ENCODE data around the gene RAF1. TPM values are rescaled to one million over a fixed set of nuclear protein-coding genes. Genes with fewer than 3 reads are reported as not detected.

The RAF1 gene
- total and polyA plus RNA-seq, 9 of the 15 experiments (the other 6 are each of a cell fraction or from before 2014, with no cell fraction given) = 28.0 to 183 (median 85.6) TPM

GRCh38 chr3:12591997-12592715 is 71.8 kb downstream of the RAF1 start:
- H3K27me3 ChIP-seq (ENCODE audit: control insufficient read depth in 2 of 2, insufficient read depth in 2 of 2, low read length in 2 of 2) = no peaks in the 10 kb centered on the region
- TF ChIP-seq TAF7 (tag; IDR thresholded peaks at IDR 0.05) (no peak), PHF8 (IDR thresholded peaks at IDR 0.05; ENCODE audit: borderline replicate concordance, low read length) (no peak), ZKSCAN8 (CRISPR knock-in tag; IDR thresholded peaks at IDR 0.05) (no peak), RBM22 (IDR thresholded peaks at IDR 0.05; ENCODE audit: low read depth, low read length, poor library complexity, severe bottlenecking) (peak; percentile 23)
- BruUV-seq (replicated peaks) = no TSS peak
- no peaks in the 10 kb centered on the region; the same call in 2 of the 3 replicates for H3K79me2 ChIP-seq (ENCODE audit: control insufficient read depth, insufficient read depth, low read length)
- no peaks in the 10 kb centered on the region for H4K20me1 ChIP-seq (replicated peaks; ENCODE audit: control insufficient read depth, insufficient read depth, low read length)
- CTCF ChIA-PET (ENCODE audit: low intra/inter-chr PET ratio) = no interaction called here
- H3K27ac ChIP-seq (ENCODE audit: extremely low read depth, low read depth, low read length) = no peak overlapping the region
- POLR2A ChIA-PET = no interaction called here
- in situ Hi-C loops (cut with MboI) = no loop called here
- no peak for DNase-seq (ENCODE audit: extremely low read depth in 1 of 4, low spot score in 3 of 4)
- 0 out of 5 replicates have a peak, but pooled peaks cover 0 to 2% of the 10 kb centered on the region in 2 experiments for H3K4me1 ChIP-seq (replicated peaks in 1 of 2; ENCODE audit: control insufficient read depth in 2 of 2, insufficient read depth in 2 of 2, low read length in 2 of 2)
- no peak overlapping the region for H3K4me3 ChIP-seq
- no peak overlapping the region for H3K4me2 ChIP-seq (ENCODE audit: insufficient read depth, low read length)
- no peak for ATAC-seq
- FAIRE-seq = no peak
- 90% methylated on average over 4 of the region's 4 CpGs for WGBS (ENCODE audit: insufficient coverage, low coverage, missing lambda C conversion rate)
- no peak overlapping the region for H2AFZ ChIP-seq (ENCODE audit: low read depth, low read length)
- H3K9me3 ChIP-seq (replicated peaks; ENCODE audit: control insufficient read depth, insufficient read depth, low read depth, low read length) = no peaks in the 10 kb centered on the region
- no peaks in the 10 kb centered on the region for H3K9me1 ChIP-seq (ENCODE audit: control insufficient read depth, insufficient read depth, low read length)
- H3K36me3 ChIP-seq (ENCODE audit: control insufficient read depth, insufficient read depth, low read length) = peaks cover 91% of the 10 kb centered on the region
- H3K9ac ChIP-seq (ENCODE audit: insufficient read depth in 1 of 2, low read depth in 2 of 2, low read length in 2 of 2) = no peak overlapping the region
- intact Hi-C loops (cut with micrococcal nuclease) = no loop called here

DNA sequence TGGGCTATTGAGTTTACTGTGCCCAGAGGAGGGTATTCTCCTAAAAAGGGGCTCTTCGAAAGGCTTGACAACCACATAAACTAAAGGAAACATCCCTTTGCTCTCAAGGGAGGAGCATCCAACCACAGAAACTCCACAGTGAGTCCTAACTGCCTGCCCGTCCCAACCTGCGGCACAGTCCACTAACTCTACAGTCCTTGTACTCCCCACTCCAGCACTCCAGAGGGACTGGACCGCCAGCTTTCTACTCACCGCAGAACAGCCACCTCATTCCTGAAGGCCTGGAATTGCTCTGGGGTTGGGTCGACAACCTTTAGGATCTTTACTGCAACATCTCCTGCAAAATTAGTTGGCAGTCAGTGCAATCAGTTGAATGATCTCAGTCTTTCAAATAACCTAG is 72.5 kb downstream of the RAF1 start:
- ATAC-seq = no peak
- H3K36me3 ChIP-seq (ENCODE audit: control insufficient read depth, insufficient read depth, low read length) = peaks cover 93% of the 10 kb centered on the region
- no peak overlapping the region for H2AFZ ChIP-seq (ENCODE audit: low read depth, low read length)
- H3K9me1 ChIP-seq (ENCODE audit: control insufficient read depth, insufficient read depth, low read length) = no peaks in the 10 kb centered on the region
- H3K4me1 ChIP-seq (replicated peaks in 1 of 2; ENCODE audit: control insufficient read depth in 2 of 2, insufficient read depth in 2 of 2, low read length in 2 of 2) = 0 out of 5 replicates have a peak, but pooled peaks cover 0 to 2% of the 10 kb centered on the region in 2 experiments
- POLR2A ChIA-PET = interaction anchor here (0.8 to 1.1 kb wide), 2 partner anchors 9 to 296 kb away, joined by 3 read pairs; no protein-coding TSS in a partner anchor
- H3K79me2 ChIP-seq (ENCODE audit: control insufficient read depth, insufficient read depth, low read length) = no peaks in the 10 kb centered on the region; the same call in 2 of the 3 replicates
- H3K27me3 ChIP-seq (ENCODE audit: control insufficient read depth in 2 of 2, insufficient read depth in 2 of 2, low read length in 2 of 2) = no peaks in the 10 kb centered on the region
- no peak for FAIRE-seq
- H3K4me3 ChIP-seq = no peak overlapping the region
- in situ Hi-C loops (cut with MboI) = no loop called here
- WGBS (ENCODE audit: insufficient coverage, low coverage, missing lambda C conversion rate) = 97% methylated on average over 6 of the region's 6 CpGs
- CTCF ChIA-PET (ENCODE audit: low intra/inter-chr PET ratio) = no interaction called here
- DNase-seq (ENCODE audit: extremely low read depth in 1 of 4, low spot score in 3 of 4) = no peak
- H3K9me3 ChIP-seq (replicated peaks; ENCODE audit: control insufficient read depth, insufficient read depth, low read depth, low read length) = no peaks in the 10 kb centered on the region
- H3K9ac ChIP-seq (ENCODE audit: insufficient read depth in 1 of 2, low read depth in 2 of 2, low read length in 2 of 2) = no peak overlapping the region
- H3K4me2 ChIP-seq (ENCODE audit: insufficient read depth, low read length) = no peak overlapping the region
- no peaks in the 10 kb centered on the region for H4K20me1 ChIP-seq (replicated peaks; ENCODE audit: control insufficient read depth, insufficient read depth, low read length)
- intact Hi-C loops (cut with micrococcal nuclease) = no loop called here
- no TSS peak for BruUV-seq (replicated peaks)
- H3K27ac ChIP-seq (ENCODE audit: extremely low read depth, low read depth, low read length) = no peak overlapping the region
- TF ChIP-seq, protein P1, sequence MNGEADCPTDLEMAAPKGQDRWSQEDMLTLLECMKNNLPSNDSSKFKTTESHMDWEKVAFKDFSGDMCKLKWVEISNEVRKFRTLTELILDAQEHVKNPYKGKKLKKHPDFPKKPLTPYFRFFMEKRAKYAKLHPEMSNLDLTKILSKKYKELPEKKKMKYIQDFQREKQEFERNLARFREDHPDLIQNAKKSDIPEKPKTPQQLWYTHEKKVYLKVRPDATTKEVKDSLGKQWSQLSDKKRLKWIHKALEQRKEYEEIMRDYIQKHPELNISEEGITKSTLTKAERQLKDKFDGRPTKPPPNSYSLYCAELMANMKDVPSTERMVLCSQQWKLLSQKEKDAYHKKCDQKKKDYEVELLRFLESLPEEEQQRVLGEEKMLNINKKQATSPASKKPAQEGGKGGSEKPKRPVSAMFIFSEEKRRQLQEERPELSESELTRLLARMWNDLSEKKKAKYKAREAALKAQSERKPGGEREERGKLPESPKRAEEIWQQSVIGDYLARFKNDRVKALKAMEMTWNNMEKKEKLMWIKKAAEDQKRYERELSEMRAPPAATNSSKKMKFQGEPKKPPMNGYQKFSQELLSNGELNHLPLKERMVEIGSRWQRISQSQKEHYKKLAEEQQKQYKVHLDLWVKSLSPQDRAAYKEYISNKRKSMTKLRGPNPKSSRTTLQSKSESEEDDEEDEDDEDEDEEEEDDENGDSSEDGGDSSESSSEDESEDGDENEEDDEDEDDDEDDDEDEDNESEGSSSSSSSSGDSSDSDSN (IDR thresholded peaks at IDR 0.05; ENCODE audit: borderline replicate concordance in 1 of 2, low read depth in 2 of 2, low read length in 2 of 2) = no peak
- no peak for TF ChIP-seq HDGF (IDR thresholded peaks at IDR 0.05)
- TF ChIP-seq CEBPZ (IDR thresholded peaks at IDR 0.05; ENCODE audit: borderline replicate concordance, low read depth, low read length) = no peak
- no peak for TF ChIP-seq JUND (IDR thresholded peaks at IDR 0.05; ENCODE audit: borderline replicate concordance, low read depth, low read length)
- TF ChIP-seq JUND (tag; IDR thresholded peaks at IDR 0.05; ENCODE audit: borderline replicate concordance, low read depth, low read length) = no peak

Measured in K562 (cell line).